Vagina (tissue), 2 donors: ENCODE data around the gene LCAT.

Experiments
- CTCF ChIP-seq, 3 experiments: fragments of 450-650 bp in 2 of 3; fragments of 200-600 bp in 1 of 3; sonication (generic) in 1 of 3; IDR thresholded peaks; one replicate each; pipeline ENCODE4 v1.5.1; 2017 to 2019; ENCODE audit warnings: antibody characterized with exemption in 3 of 3, mild to moderate bottlenecking in 2 of 3, moderate library complexity in 2 of 3
- POLR2AphosphoS5 ChIP-seq, 2 donors: sonication (generic); formaldehyde crosslinking; IDR thresholded peaks; one replicate each; pipeline ENCODE4 v1.9.0; 2017; ENCODE audit warnings: antibody characterized with exemption in 2 of 2, mild to moderate bottlenecking in 2 of 2, low read depth in 1 of 2; ENCODE audit not compliant: insufficient read depth in 1 of 2

GRCh38 chr16:67967958-67968399 lies 24.1 kb upstream of the LCAT start:
- TF ChIP-seq CTCF (IDR thresholded peaks at IDR 0.05), result no peak
- no peak for TF ChIP-seq POLR2AphosphoS5 (IDR thresholded peaks at IDR 0.05; ENCODE audit: insufficient read depth in 1 of 2, low read depth in 1 of 2)
